Peyer's patch (tissue), 4 donors: ENCODE measurements around the gene PCNX2.

Experiments
- POLR2A ChIP-seq, 2 donors: fragments of 450-650 bp; IDR thresholded peaks; one replicate each; pipeline ENCODE4 v1.5.1; 2017; ENCODE audit warnings: antibody characterized with exemption in 2 of 2, mild to moderate bottlenecking in 2 of 2, moderate library complexity in 2 of 2
- TF ChIP-seq, protein P1 (sequence below), 6 experiments: fragments of 450-650 bp in 4 of 6; fragments of 200-600 bp in 2 of 6; sonication (generic) in 1 of 6; IDR thresholded peaks; one replicate each; pipeline ENCODE4 v1.5.1; 2017 to 2019; ENCODE audit warnings: antibody characterized with exemption in 6 of 6, mild to moderate bottlenecking in 3 of 6, moderate library complexity in 1 of 6

DNA sequence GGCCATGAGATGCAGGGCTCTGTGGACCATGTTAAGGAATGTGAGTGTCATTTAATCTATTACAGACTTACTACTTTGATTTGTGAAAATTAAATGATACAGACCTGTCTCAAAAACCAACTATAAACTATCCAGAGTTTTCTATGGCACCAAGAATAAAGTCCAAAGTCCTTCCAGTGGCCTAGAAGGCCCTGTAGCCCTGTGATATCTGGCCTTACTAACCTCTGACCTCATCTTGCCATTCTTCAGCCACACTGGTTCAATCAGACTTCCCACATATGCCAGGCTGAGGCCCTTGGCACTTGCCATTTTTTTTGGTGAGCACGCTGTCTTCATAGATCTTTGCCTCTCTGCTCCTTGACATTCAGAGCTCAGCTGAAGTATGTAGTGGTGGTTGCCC, 337.5 kb downstream of the PCNX2 start:
- no peak for TF ChIP-seq POLR2A (IDR thresholded peaks at IDR 0.05)
- TF ChIP-seq, protein P1, sequence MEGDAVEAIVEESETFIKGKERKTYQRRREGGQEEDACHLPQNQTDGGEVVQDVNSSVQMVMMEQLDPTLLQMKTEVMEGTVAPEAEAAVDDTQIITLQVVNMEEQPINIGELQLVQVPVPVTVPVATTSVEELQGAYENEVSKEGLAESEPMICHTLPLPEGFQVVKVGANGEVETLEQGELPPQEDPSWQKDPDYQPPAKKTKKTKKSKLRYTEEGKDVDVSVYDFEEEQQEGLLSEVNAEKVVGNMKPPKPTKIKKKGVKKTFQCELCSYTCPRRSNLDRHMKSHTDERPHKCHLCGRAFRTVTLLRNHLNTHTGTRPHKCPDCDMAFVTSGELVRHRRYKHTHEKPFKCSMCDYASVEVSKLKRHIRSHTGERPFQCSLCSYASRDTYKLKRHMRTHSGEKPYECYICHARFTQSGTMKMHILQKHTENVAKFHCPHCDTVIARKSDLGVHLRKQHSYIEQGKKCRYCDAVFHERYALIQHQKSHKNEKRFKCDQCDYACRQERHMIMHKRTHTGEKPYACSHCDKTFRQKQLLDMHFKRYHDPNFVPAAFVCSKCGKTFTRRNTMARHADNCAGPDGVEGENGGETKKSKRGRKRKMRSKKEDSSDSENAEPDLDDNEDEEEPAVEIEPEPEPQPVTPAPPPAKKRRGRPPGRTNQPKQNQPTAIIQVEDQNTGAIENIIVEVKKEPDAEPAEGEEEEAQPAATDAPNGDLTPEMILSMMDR (IDR thresholded peaks at IDR 0.05): no peak
